Measurements from ENCODE around the gene ICE2. TPM values are rescaled to one million over a fixed set of nuclear protein-coding genes. Genes with fewer than 3 reads are reported as not detected.
A peak's percentile ranks its signal among the peaks of the same experiment; 100 is the strongest.

ICE2 gene
- total RNA-seq, 1 donor from 2014 or later: 25.0 TPM

- peak overlapping the region; percentile 42 for H3K27ac ChIP-seq
- intact Hi-C loops (cut with DNase I): no loop called here
- H3K9me3 ChIP-seq: no peaks in the 10 kb centered on the region
- H3K4me1 ChIP-seq: peaks cover 26% of the 10 kb centered on the region
- no peaks in the 10 kb centered on the region for H3K27me3 ChIP-seq
- no peak for DNase-seq (ENCODE audit: extremely low spot score in 2 of 2)
- no peaks in the 10 kb centered on the region for H3K36me3 ChIP-seq
- no peak overlapping the region for H3K4me3 ChIP-seq
- no peak for TF ChIP-seq CTCF (IDR thresholded peaks at IDR 0.05)
- TF ChIP-seq POLR2AphosphoS5 (IDR thresholded peaks at IDR 0.05; ENCODE audit: insufficient read depth in 1 of 2, low read depth in 1 of 2): no peak
- no peak for TF ChIP-seq POLR2A (IDR thresholded peaks at IDR 0.05)
These were observed 46.5 kb upstream of the ICE2 start for GRCh38 chr15:60525341-60526039.

GRCh38 chr15:60523056-60523455, 44.1 kb upstream of the ICE2 start:
- Histone ChIP-seq H3K4me1 (peaks cover 45% of the 10 kb centered on the region), H3K4me3 (no peak overlapping the region), H3K36me3 (no peaks in the 10 kb centered on the region), H3K27ac (no peak overlapping the region), H3K27me3 (no peaks in the 10 kb centered on the region), H3K9me3 (no peaks in the 10 kb centered on the region)
- intact Hi-C loops (cut with DNase I): no loop called here
- TF ChIP-seq POLR2A (IDR thresholded peaks at IDR 0.05) (no peak), POLR2AphosphoS5 (IDR thresholded peaks at IDR 0.05; ENCODE audit: insufficient read depth in 1 of 2, low read depth in 1 of 2) (peak in 1 of 2 donors; percentile 29)
- DNase-seq (ENCODE audit: extremely low spot score in 2 of 2): no peak

- Histone ChIP-seq H3K4me1 (peaks cover 36% of the 10 kb centered on the region), H3K27ac (no peak overlapping the region), H3K36me3 (no peaks in the 10 kb centered on the region), H3K9me3 (no peaks in the 10 kb centered on the region), H3K27me3 (no peaks in the 10 kb centered on the region), H3K4me3 (no peak overlapping the region)
- intact Hi-C loops (cut with DNase I): no loop called here
- no peak for DNase-seq (ENCODE audit: extremely low spot score in 2 of 2)
- no peak for TF ChIP-seq POLR2A (IDR thresholded peaks at IDR 0.05)
- TF ChIP-seq CTCF (IDR thresholded peaks at IDR 0.05): peak; percentile 53 to 65 (median 55)
- peak in 1 of 2 donors; percentile 41 for TF ChIP-seq POLR2AphosphoS5 (IDR thresholded peaks at IDR 0.05; ENCODE audit: insufficient read depth in 1 of 2, low read depth in 1 of 2)
These were observed 42.0 kb upstream of the ICE2 start for GRCh38 chr15:60520825-60521368.

GRCh38 chr15:60520013-60520824, 41.3 kb upstream of the ICE2 start:
- no peaks in the 10 kb centered on the region for H3K9me3 ChIP-seq
- no peaks in the 10 kb centered on the region for H3K36me3 ChIP-seq
- no peak overlapping the region for H3K27ac ChIP-seq
- peaks cover 34% of the 10 kb centered on the region for H3K4me1 ChIP-seq
- intact Hi-C loops (cut with DNase I): no loop called here
- H3K4me3 ChIP-seq: no peak overlapping the region
- DNase-seq (ENCODE audit: extremely low spot score in 2 of 2): no peak
- TF ChIP-seq CTCF (IDR thresholded peaks at IDR 0.05): no peak
- no peak for TF ChIP-seq POLR2AphosphoS5 (IDR thresholded peaks at IDR 0.05; ENCODE audit: insufficient read depth in 1 of 2, low read depth in 1 of 2)
- TF ChIP-seq POLR2A (IDR thresholded peaks at IDR 0.05): no peak
- H3K27me3 ChIP-seq: no peaks in the 10 kb centered on the region

GRCh38 chr15:60519218-60519617, 40.3 kb upstream of the ICE2 start:
- intact Hi-C loops (cut with DNase I): no loop called here
- Histone ChIP-seq H3K27me3 (no peaks in the 10 kb centered on the region), H3K27ac (no peak overlapping the region)

More at GRCh38 chr15:60519218-60519617, 40.3 kb upstream of the ICE2 start:
- no peaks in the 10 kb centered on the region for H3K9me3 ChIP-seq
- no peak for DNase-seq (ENCODE audit: extremely low spot score in 2 of 2)
- H3K4me3 ChIP-seq: no peak overlapping the region
- TF ChIP-seq POLR2AphosphoS5 (IDR thresholded peaks at IDR 0.05; ENCODE audit: insufficient read depth in 1 of 2, low read depth in 1 of 2) (no peak), CTCF (IDR thresholded peaks at IDR 0.05) (no peak), POLR2A (IDR thresholded peaks at IDR 0.05) (no peak)
- peaks cover 0 to 3% of the 10 kb centered on the region in 2 donors for H3K36me3 ChIP-seq
- H3K4me1 ChIP-seq: peaks cover 28% of the 10 kb centered on the region
